K562 (cell line): ENCODE data around the gene ALOXE3. TPM values are rescaled to one million over a fixed set of nuclear protein-coding genes. Genes with fewer than 3 reads are reported as not detected.

Experiments
- ATAC-seq: fragments of 200-7000 bp; cut with Tn5 transposase; 3 replicates; pipeline ENCODE4 v1.9.1; 2020; ENCODE audit warnings: moderate library complexity
- BruUV-seq: library from RNA; stranded (reverse); fragments of 400-500 nt; replicated peaks from 2 replicates; lab custom pipeline; 2021; lab: Mats Ljungman, UMichigan
- CTCF ChIA-PET: fragments of 300-600 bp; formaldehyde crosslinking; extraction: SDS; loops from one replicate; lab custom pipeline; 2021; ENCODE audit warnings: low intra/inter-chr PET ratio; lab: Yijun Ruan, JAX
- POLR2A ChIA-PET: fragments of 300-600, 350-650 bp; sonication (Branson Sonifier 250); formaldehyde crosslinking; extraction: SDS; loops from one replicate; lab custom pipeline; 2021; ENCODE audit warnings: antibody characterized with exemption, inconsistent platforms; lab: Yijun Ruan, JAX
- DNase-seq, 4 experiments: peaks; one replicate each; pipeline versions ENCODE4 v3.0.0 to v3.0.0-alpha.2; 2011 to 2018; ENCODE audit warnings: low spot score in 3 of 4, mixed read lengths in 3 of 4; ENCODE audit errors: extremely low read depth in 1 of 4
- FAIRE-seq: peaks from 2 replicates; lab custom pipeline; 2011; peaks lifted over from hg19 to GRCh38; lab: Jason Lieb, UNC
- H2AFZ ChIP-seq: 2 replicates; pipeline ENCODE4 v1.6.0; 2011; ENCODE audit warnings: low read depth, low read length, control low read depth, inconsistent platforms
- H3K27ac ChIP-seq: fragments of 200-600 bp; 3 replicates; pipeline ENCODE4 v1.8.0; 2011; ENCODE audit warnings: low read depth, mild to moderate bottlenecking, control low read depth, inconsistent platforms, low read length, moderate library complexity, mixed read lengths; ENCODE audit errors: extremely low read depth
- H3K27me3 ChIP-seq, 2 experiments: fragments of 300-600 bp in 1 of 2; 2 replicates in 1 of 2; 3 replicates in 1 of 2; pipeline versions ENCODE4 v1.6.0 to v1.8.0; 2011; ENCODE audit warnings: inconsistent platforms in 2 of 2, low read length in 2 of 2, mild to moderate bottlenecking in 1 of 2, mixed read lengths in 1 of 2, moderate library complexity in 1 of 2; ENCODE audit not compliant: control insufficient read depth in 2 of 2, insufficient read depth in 2 of 2
- H3K36me3 ChIP-seq: fragments of 300-600 bp; 3 replicates; pipeline ENCODE4 v1.8.0; 2011; ENCODE audit warnings: mild to moderate bottlenecking, low read length, inconsistent platforms; ENCODE audit not compliant: control insufficient read depth, insufficient read depth
- H3K4me1 ChIP-seq, 2 experiments: fragments of 200-600 bp in 1 of 2; replicated peaks in 1 of 2; 2 replicates in 1 of 2; 3 replicates in 1 of 2; pipeline versions ENCODE4 v1.5.1 to v1.8.0; 2011; ENCODE audit warnings: inconsistent platforms in 2 of 2, low read length in 2 of 2, mild to moderate bottlenecking in 1 of 2, mixed read lengths in 1 of 2, moderate library complexity in 1 of 2; ENCODE audit not compliant: control insufficient read depth in 2 of 2, insufficient read depth in 2 of 2
- H3K4me2 ChIP-seq: 2 replicates; pipeline ENCODE4 v1.6.1; 2011; ENCODE audit warnings: low read length, control low read depth, inconsistent platforms, mixed read lengths; ENCODE audit not compliant: insufficient read depth
- H3K4me3 ChIP-seq: fragments of 200-600 bp; sonication (generic), shearing (Covaris generic); 2 replicates; pipeline ENCODE4 v1.5.1; 2016; ENCODE audit warnings: control low read depth, inconsistent platforms
- H3K79me2 ChIP-seq: fragments of 200-600 bp; 3 replicates; pipeline ENCODE4 v1.8.0; 2011; ENCODE audit warnings: low read length, inconsistent platforms; ENCODE audit not compliant: control insufficient read depth, insufficient read depth
- H3K9ac ChIP-seq, 2 experiments: 2 replicates each; pipeline versions ENCODE4 v1.6.0 to v1.6.1; 2011; ENCODE audit warnings: low read depth in 2 of 2, low read length in 2 of 2, control low read depth in 1 of 2, inconsistent platforms in 1 of 2, mild to moderate bottlenecking in 1 of 2, mixed read lengths in 1 of 2; ENCODE audit not compliant: insufficient read depth in 1 of 2
- H3K9me1 ChIP-seq: one replicate; pipeline ENCODE4 v1.6.0; 2011; ENCODE audit warnings: inconsistent platforms, mild to moderate bottlenecking, low read length, moderate library complexity; ENCODE audit not compliant: control insufficient read depth, insufficient read depth
- H3K9me3 ChIP-seq: replicated peaks from 2 replicates; pipeline ENCODE4 v1.5.1; 2011; ENCODE audit warnings: low read depth, low read length, inconsistent platforms; ENCODE audit not compliant: control insufficient read depth, insufficient read depth
- H4K20me1 ChIP-seq: replicated peaks from 2 replicates; pipeline ENCODE4 v1.6.1; 2011; ENCODE audit warnings: low read length, inconsistent platforms, mixed read lengths; ENCODE audit not compliant: control insufficient read depth, insufficient read depth
- CUX1 ChIP-seq: fragments of 200-800 bp; sonication (Bioruptor generic); IDR thresholded peaks from 2 replicates; pipeline ENCODE4 v1.6.1; 2016; ENCODE audit warnings: missing genetic modification characterization, missing compliant biosample characterization
- HBP1 ChIP-seq: fragments of 450-650 bp; formaldehyde crosslinking; IDR thresholded peaks from 2 replicates; pipeline ENCODE4 v1.4.0; 2022; ENCODE audit warnings: missing genetic modification characterization
- IRF2 ChIP-seq: sonication (generic); formaldehyde crosslinking; IDR thresholded peaks from 2 replicates; pipeline ENCODE4 v1.8.1; 2022; ENCODE audit warnings: mild to moderate bottlenecking, missing genetic modification reagents
- L3MBTL2 ChIP-seq: fragments of 450-650 bp; IDR thresholded peaks from 2 replicates; pipeline ENCODE4 v1.6.1; 2016; ENCODE audit warnings: mild to moderate bottlenecking, moderate library complexity
- SNRNP70 ChIP-seq: fragments of 200-400 bp; formaldehyde crosslinking; optimal IDR thresholded peaks from 2 replicates; pipeline ENCODE3; 2017; ENCODE audit warnings: low read depth, low read length
- TBL1XR1 ChIP-seq, 2 experiments: IDR thresholded peaks; 2 replicates each; pipeline ENCODE4 v1.6.1; 2012; ENCODE audit warnings: improper control_type of control experiment in 2 of 2, low read length in 2 of 2, mild to moderate bottlenecking in 1 of 2
- ZC3H4 ChIP-seq: sonication (generic); formaldehyde crosslinking; IDR thresholded peaks from 2 replicates; pipeline ENCODE4 v1.9.0; 2021; ENCODE audit warnings: missing genetic modification reagents, borderline replicate concordance
- WGBS: fragments of 100-300 bp; shearing (Covaris generic); methylation state at CpG from one replicate; pipeline ENCODE4 v1.1.6; 2016; ENCODE audit warnings: low coverage, mixed read lengths; ENCODE audit not compliant: insufficient coverage; ENCODE audit errors: missing lambda C conversion rate; 5-methylcytosine and 5-hydroxymethylcytosine counted together
- in situ Hi-C: fragments of 300-500 bp; cut with MboI; formaldehyde crosslinking; loops from 4 replicates; pipeline ENCODE4 v1.15.0; 2018; ENCODE audit warnings: inconsistent platforms, mixed read lengths
- intact Hi-C: fragments of 100-400 bp; cut with micrococcal nuclease; formaldehyde crosslinking; loops from 2 replicates; pipeline ENCODE4 v1.14.2; 2022
- polyA plus RNA-seq, 8 experiments: library from polyadenylated mRNA; depleted of rRNA in 4 of 8; stranded (reverse) in 5 of 8; unstranded in 3 of 8; fragments of >200 nt; fragmentation: Nextera tagmentation in 2 of 8; fragmentation: Illumina TruSeq in 1 of 8; extraction: Ambion mirVana in 2 of 8; extraction: Trizol in 1 of 8; gene quantifications; 2 replicates each; pipeline versions ENCODE4 v1.2.1 to v1.2.3, GENCODE V29; 2011 to 2014; ENCODE audit warnings: inconsistent platforms in 1 of 8, missing spikeins in 1 of 8
- total RNA-seq, 7 experiments: library from RNA; depleted of rRNA in 6 of 7; stranded (reverse); fragments of >200 nt in 6 of 7; fragmentation: Illumina TruSeq in 2 of 7; extraction: Trizol in 2 of 7; gene quantifications; 2 replicates each; pipeline versions ENCODE4 v1.2.1 to v1.2.3, GENCODE V29; 2011 to 2021; ENCODE audit warnings: low replicate concordance in 1 of 7
- TF ChIP-seq, protein P1 (sequence below): IDR thresholded peaks from 3 replicates; pipeline ENCODE4 v1.6.1; 2011; ENCODE audit warnings: borderline replicate concordance, mild to moderate bottlenecking, moderate library complexity; ENCODE audit not compliant: insufficient read length; ENCODE audit errors: extremely low read depth
- TF ChIP-seq, protein P2 (sequence below): fragments of 250-450 bp; sonication (Bioruptor Pico); IDR thresholded peaks from 2 replicates; pipeline ENCODE4 v1.8.0; 2021; ENCODE audit warnings: moderate library complexity, mild to moderate bottlenecking, inconsistent platforms

ALOXE3 gene
- total and polyA plus RNA-seq, 9 of the 15 experiments (the other 6 are each of a cell fraction or from before 2014, with no cell fraction given), result 0.04 TPM; not detected in 8

DNA sequence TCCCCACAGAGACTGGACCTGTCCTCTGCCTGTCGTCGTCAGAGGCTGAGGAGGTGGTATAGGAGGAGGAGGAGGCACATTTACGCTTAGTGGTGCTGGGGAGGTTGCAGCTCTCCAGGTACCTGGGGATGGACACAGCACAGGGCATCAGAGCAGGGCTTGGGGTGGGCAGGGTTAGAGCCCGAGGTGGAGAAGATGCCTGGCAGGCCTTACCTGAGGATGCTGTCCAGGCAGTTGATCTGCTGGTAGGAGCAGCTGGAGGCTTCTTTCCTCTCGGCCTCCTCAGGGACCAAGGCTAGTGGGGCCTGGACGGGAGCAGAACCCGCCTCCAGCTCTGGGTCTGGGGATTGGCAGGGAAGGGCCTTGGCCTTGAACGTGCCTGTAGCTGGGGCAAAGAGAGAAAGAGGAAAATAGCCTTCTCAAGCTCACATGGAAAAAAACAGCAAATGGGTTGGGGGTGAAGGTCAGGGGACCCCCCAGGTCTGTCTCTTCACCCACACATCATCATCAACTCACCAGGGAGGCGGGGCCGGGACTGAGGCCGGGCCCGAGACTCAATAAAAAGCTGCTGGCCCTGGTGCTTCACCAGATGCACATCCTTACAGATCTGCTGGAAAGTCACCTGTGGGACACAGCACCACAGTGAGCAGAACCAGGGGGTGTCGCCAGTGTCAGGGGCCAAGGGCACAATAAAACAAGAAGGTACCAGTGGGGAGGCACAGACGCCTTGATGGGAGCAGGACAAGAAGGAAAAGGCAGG lies 28.2 kb upstream of the ALOXE3 start:
- CTCF ChIA-PET, result no interaction called here
- Histone ChIP-seq H3K27me3 (no peaks in the 10 kb centered on the region), H2AFZ (no peak overlapping the region), H3K9ac (no peak overlapping the region), H3K9me3 (no peaks in the 10 kb centered on the region), H4K20me1 (0 out of 2 replicates have a peak, but pooled peaks cover 4% of the 10 kb centered on the region), H3K4me1 (peaks cover 0 to 29% of the 10 kb centered on the region in 2 experiments; a peak in 3 of 5 replicates), H3K36me3 (peaks cover 69% of the 10 kb centered on the region; the same call in 2 of the 3 replicates), H3K27ac (no peak overlapping the region), H3K79me2 (peaks cover 15% of the 10 kb centered on the region), H3K4me2 (no peak overlapping the region), H3K9me1 (no peaks in the 10 kb centered on the region), H3K4me3 (no peak overlapping the region)
- in situ Hi-C loops, result no loop called here
- POLR2A ChIA-PET, result interaction anchor here (0.6 kb wide), 1 partner anchor 8 kb away, joined by 3 read pairs; no protein-coding TSS in a partner anchor
- no peak for DNase-seq
- BruUV-seq, result no TSS peak
- intact Hi-C loops, result no loop called here
- no peak for FAIRE-seq
- 88% methylated on average over 8 of the region's 14 CpGs for WGBS
- TF ChIP-seq HBP1, result no peak
- TF ChIP-seq, protein P1, sequence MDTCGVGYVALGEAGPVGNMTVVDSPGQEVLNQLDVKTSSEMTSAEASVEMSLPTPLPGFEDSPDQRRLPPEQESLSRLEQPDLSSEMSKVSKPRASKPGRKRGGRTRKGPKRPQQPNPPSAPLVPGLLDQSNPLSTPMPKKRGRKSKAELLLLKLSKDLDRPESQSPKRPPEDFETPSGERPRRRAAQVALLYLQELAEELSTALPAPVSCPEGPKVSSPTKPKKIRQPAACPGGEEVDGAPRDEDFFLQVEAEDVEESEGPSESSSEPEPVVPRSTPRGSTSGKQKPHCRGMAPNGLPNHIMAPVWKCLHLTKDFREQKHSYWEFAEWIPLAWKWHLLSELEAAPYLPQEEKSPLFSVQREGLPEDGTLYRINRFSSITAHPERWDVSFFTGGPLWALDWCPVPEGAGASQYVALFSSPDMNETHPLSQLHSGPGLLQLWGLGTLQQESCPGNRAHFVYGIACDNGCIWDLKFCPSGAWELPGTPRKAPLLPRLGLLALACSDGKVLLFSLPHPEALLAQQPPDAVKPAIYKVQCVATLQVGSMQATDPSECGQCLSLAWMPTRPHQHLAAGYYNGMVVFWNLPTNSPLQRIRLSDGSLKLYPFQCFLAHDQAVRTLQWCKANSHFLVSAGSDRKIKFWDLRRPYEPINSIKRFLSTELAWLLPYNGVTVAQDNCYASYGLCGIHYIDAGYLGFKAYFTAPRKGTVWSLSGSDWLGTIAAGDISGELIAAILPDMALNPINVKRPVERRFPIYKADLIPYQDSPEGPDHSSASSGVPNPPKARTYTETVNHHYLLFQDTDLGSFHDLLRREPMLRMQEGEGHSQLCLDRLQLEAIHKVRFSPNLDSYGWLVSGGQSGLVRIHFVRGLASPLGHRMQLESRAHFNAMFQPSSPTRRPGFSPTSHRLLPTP, result no peak
- TF ChIP-seq, protein P2, sequence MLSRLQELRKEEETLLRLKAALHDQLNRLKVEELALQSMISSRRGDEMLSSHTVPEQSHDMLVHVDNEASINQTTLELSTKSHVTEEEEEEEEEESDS (CRISPR knock-in tag), result no peak
- TF ChIP-seq SNRNP70, result no peak
- TF ChIP-seq IRF2 (CRISPR knock-in tag), result no peak
- TF ChIP-seq ZC3H4 (CRISPR knock-in tag), result no peak
- TF ChIP-seq CUX1 (CRISPR knock-in tag), result no peak
- no peak for TF ChIP-seq TBL1XR1 (IDR thresholded peaks at IDR 0.05; ENCODE audit: low read length in 2 of 2)
- no peak for TF ChIP-seq L3MBTL2
- ATAC-seq, result no peak
